Coronary artery (tissue), 2 donors: ENCODE data around the gene F11R.
A peak's percentile ranks its signal among the peaks of the same experiment; 100 is the strongest.
"Not testable (repeated sequence)": the region's sequence is repeated elsewhere in the genome, so short reads cannot be mapped to it uniquely, and the experiment has no call there.

Experiments used
- DNase-seq: peaks from one replicate; pipeline ENCODE4 v3.0.0-alpha.2; 2017; ENCODE audit warnings: low spot score
- H3K27ac ChIP-seq, 2 donors: fragments of 200-600 bp; sonication (generic); one replicate each; pipeline ENCODE4 v1.5.1; 2016 to 2019
- H3K4me3 ChIP-seq: fragments of 200-600 bp; sonication (generic); 2 replicates; pipeline ENCODE4 v1.5.1; 2016; ENCODE audit warnings: mild to moderate bottlenecking, moderate library complexity
- CTCF ChIP-seq: fragments of 200-600 bp; sonication (generic); IDR thresholded peaks from one replicate; pipeline ENCODE4 v1.5.1; 2019; ENCODE audit warnings: antibody characterized with exemption

The F11R gene

GRCh38 chr1:161021970-161022353, 1.0 kb upstream of the F11R start:
- TF ChIP-seq CTCF: no peak
- Histone ChIP-seq H3K4me3 (no peak overlapping the region), H3K27ac (no peak overlapping the region)
- DNase-seq: no peak

GRCh38 chr1:161021165-161021969, 415 bp upstream of the F11R start:
- peak; percentile 87 for DNase-seq
- Histone ChIP-seq H3K4me3 (peak overlapping the region; percentile 72), H3K27ac (peak overlapping the region; percentile 30 to 50)
- TF ChIP-seq CTCF: no peak

- TF ChIP-seq CTCF: no peak
- peak overlapping the region; percentile 72 for H3K4me3 ChIP-seq
- H3K27ac ChIP-seq: peak overlapping the region in 1 of 2 donors; percentile 50
- no peak for DNase-seq
Measured at GRCh38 chr1:161019751-161020495, 1.0 kb downstream of the F11R start.

- peak overlapping the region in 1 of 2 donors; percentile 50 for H3K27ac ChIP-seq
- not testable (repeated sequence) for DNase-seq, H3K4me3 ChIP-seq
Measured at GRCh38 chr1:161019111-161019660, 1.8 kb downstream of the F11R start.

GRCh38 chr1:161018631-161018930, 2.4 kb downstream of the F11R start:
- no peak overlapping the region for H3K4me3 ChIP-seq
- TF ChIP-seq CTCF: no peak
- DNase-seq: no peak
- H3K27ac ChIP-seq: no peak overlapping the region

- DNase-seq: no peak
- H3K4me3 ChIP-seq: no peak overlapping the region
- H3K27ac ChIP-seq: peak overlapping the region in 1 of 2 donors; percentile 6
- TF ChIP-seq CTCF: no peak
Measured at GRCh38 chr1:161017756-161018630, 3.0 kb downstream of the F11R start.

GRCh38 chr1:161017181-161017580, 3.8 kb downstream of the F11R start:
- not testable (repeated sequence) for DNase-seq, H3K27ac ChIP-seq, H3K4me3 ChIP-seq

GRCh38 chr1:161016683-161017082, 4.3 kb downstream of the F11R start:
- not testable (repeated sequence) for H3K27ac ChIP-seq, DNase-seq, H3K4me3 ChIP-seq
